ENCODE measurements around the gene PIP4K2A.

DNA sequence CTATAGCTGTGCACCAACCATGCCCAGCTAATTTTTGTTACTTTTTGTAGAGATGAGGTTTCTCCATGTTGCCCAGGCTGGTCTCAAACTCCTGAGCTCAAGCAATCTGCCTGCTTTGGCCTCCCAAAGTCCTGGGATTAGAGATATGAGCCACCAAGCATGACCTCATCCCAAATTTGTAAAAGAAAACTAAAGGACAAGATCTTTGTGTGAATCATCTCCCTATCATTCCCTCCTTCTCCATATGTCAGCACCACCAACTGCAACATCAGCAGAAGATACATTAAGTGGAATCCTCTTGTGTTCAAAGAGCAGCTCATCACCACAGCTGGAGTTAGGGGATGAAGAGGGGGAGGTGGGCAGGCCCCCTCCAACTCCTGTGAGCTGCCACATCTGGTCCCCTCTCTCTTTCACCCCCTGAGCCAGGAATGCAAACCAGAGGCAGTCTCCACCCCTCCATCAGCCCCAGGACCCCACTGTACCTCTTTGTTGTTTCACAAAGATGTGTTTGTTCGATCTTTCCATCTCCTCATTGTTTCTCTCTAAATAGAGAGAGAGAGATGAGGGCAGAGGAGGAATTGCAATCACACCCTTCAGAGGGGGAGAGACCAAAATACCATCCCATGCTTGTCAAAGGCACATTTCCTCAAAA lies 47.3 kb upstream of the PIP4K2A start:
- TF ChIP-seq, protein P1, sequence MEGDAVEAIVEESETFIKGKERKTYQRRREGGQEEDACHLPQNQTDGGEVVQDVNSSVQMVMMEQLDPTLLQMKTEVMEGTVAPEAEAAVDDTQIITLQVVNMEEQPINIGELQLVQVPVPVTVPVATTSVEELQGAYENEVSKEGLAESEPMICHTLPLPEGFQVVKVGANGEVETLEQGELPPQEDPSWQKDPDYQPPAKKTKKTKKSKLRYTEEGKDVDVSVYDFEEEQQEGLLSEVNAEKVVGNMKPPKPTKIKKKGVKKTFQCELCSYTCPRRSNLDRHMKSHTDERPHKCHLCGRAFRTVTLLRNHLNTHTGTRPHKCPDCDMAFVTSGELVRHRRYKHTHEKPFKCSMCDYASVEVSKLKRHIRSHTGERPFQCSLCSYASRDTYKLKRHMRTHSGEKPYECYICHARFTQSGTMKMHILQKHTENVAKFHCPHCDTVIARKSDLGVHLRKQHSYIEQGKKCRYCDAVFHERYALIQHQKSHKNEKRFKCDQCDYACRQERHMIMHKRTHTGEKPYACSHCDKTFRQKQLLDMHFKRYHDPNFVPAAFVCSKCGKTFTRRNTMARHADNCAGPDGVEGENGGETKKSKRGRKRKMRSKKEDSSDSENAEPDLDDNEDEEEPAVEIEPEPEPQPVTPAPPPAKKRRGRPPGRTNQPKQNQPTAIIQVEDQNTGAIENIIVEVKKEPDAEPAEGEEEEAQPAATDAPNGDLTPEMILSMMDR (IDR thresholded peaks at IDR 0.05), result no peak
- TF ChIP-seq POLR2A (IDR thresholded peaks at IDR 0.05), result no peak
